Upper lobe of left lung (tissue), 4 donors: ENCODE data around the gene TM9SF2.

Source experiments
- CTCF ChIP-seq, 6 experiments: fragments of 450-650 bp in 4 of 6; fragments of 200-600 bp in 2 of 6; sonication (generic) in 2 of 6; IDR thresholded peaks; one replicate each; pipeline ENCODE4 v1.5.1; 2016 to 2019; ENCODE audit warnings: antibody characterized with exemption in 6 of 6
- EP300 ChIP-seq, 4 donors: sonication (generic); formaldehyde crosslinking; IDR thresholded peaks; one replicate each; pipeline ENCODE4 v1.5.1; 2017; ENCODE audit warnings: antibody characterized with exemption in 4 of 4, control low read depth in 2 of 4
- POLR2A ChIP-seq, 4 donors: fragments of 450-650 bp; IDR thresholded peaks; one replicate each; pipeline ENCODE4 v1.5.1; 2016 to 2017; ENCODE audit warnings: antibody characterized with exemption in 4 of 4, mild to moderate bottlenecking in 2 of 4
- POLR2AphosphoS5 ChIP-seq, 2 donors: sonication (generic); formaldehyde crosslinking; IDR thresholded peaks; one replicate each; pipeline ENCODE4 v1.5.1; 2017; ENCODE audit warnings: antibody characterized with exemption in 2 of 2

GRCh38 chr13:99470027-99470426, 31.2 kb upstream of the TM9SF2 start:
- no peak for TF ChIP-seq POLR2AphosphoS5 (IDR thresholded peaks at IDR 0.05)
- no peak for TF ChIP-seq POLR2A (IDR thresholded peaks at IDR 0.05)
- no peak for TF ChIP-seq CTCF (IDR thresholded peaks at IDR 0.05)
- TF ChIP-seq EP300 (IDR thresholded peaks at IDR 0.05), result no peak
